ENCODE measurements around the gene CNOT6L.

GRCh38 chr4:77802402-77802801, 16.8 kb downstream of the CNOT6L start:
- no peak for TF ChIP-seq CTCF (IDR thresholded peaks at IDR 0.05)
- TF ChIP-seq IRF3 (IDR thresholded peaks at IDR 0.05; ENCODE audit: low read depth, low read length) = no peak
- TF ChIP-seq MAX (IDR thresholded peaks at IDR 0.05; ENCODE audit: low read depth) = no peak
- TF ChIP-seq YY1 (IDR thresholded peaks at IDR 0.05; ENCODE audit: low read depth) = no peak
- no peak for TF ChIP-seq FOSL2 (IDR thresholded peaks at IDR 0.05; ENCODE audit: borderline replicate concordance, low read depth)
- no peak for TF ChIP-seq GATA2 (CRISPR knock-in tag; IDR thresholded peaks at IDR 0.05)
- TF ChIP-seq RAD21 (IDR thresholded peaks at IDR 0.05; ENCODE audit: low read length) = no peak
- TF ChIP-seq NFIC (IDR thresholded peaks at IDR 0.05; ENCODE audit: borderline replicate concordance) = no peak
- TF ChIP-seq JUND (IDR thresholded peaks at IDR 0.05) = no peak
- no peak for TF ChIP-seq FOXM1 (IDR thresholded peaks at IDR 0.05; ENCODE audit: low read depth)
- no peak for TF ChIP-seq GABPA (IDR thresholded peaks at IDR 0.05; ENCODE audit: low read depth)
- no peak for TF ChIP-seq TEAD4 (IDR thresholded peaks at IDR 0.05; ENCODE audit: borderline replicate concordance, insufficient read depth)
- TF ChIP-seq CHD2 (IDR thresholded peaks at IDR 0.05; ENCODE audit: low read length, partially characterized antibody) = no peak
